Fibroblast of skin of right quadriceps (primary cell): ENCODE results near the gene OXT.
"Not testable (repeated sequence)": the region's sequence is repeated elsewhere in the genome, so short reads cannot be mapped to it uniquely, and the experiment has no call there.

Experiments
- DNase-seq: peaks from one replicate; pipeline ENCODE4 v3.0.0-alpha.2; 2013

OXT gene

GRCh38 chr20:3051385-3052019, 19.9 kb upstream of the OXT start:
- DNase-seq: no peak

GRCh38 chr20:3059489-3059888, 11.9 kb upstream of the OXT start:
- DNase-seq: no peak

GRCh38 chr20:3064119-3064518, 7.3 kb upstream of the OXT start:
- DNase-seq: not testable (repeated sequence)

- no peak for DNase-seq
Measured at GRCh38 chr20:3067139-3068014, 4.0 kb upstream of the OXT start.

GRCh38 chr20:3068075-3068474, 3.3 kb upstream of the OXT start:
- DNase-seq: no peak

GRCh38 chr20:3068986-3069900, 2.2 kb upstream of the OXT start:
- DNase-seq: no peak

- no peak for DNase-seq
Measured at GRCh38 chr20:3070725-3071124, 695 bp upstream of the OXT start.

- DNase-seq: no peak
Measured at GRCh38 chr20:3071266-3071609, 182 bp upstream of the OXT start.

- no peak for DNase-seq
Measured at GRCh38 chr20:3072530-3073250, 1.3 kb downstream of the OXT start.

- not testable (repeated sequence) for DNase-seq
Measured at GRCh38 chr20:3073251-3073643, 1.8 kb downstream of the OXT start.

- no peak for DNase-seq
Measured at GRCh38 chr20:3074812-3075211, 3.4 kb downstream of the OXT start.

- DNase-seq: not testable (repeated sequence)
Measured at GRCh38 chr20:3075315-3075714, 3.9 kb downstream of the OXT start.

- no peak for DNase-seq
Measured at GRCh38 chr20:3077618-3078134, 6.3 kb downstream of the OXT start.

GRCh38 chr20:3080939-3081388, 9.5 kb downstream of the OXT start:
- no peak for DNase-seq

GRCh38 chr20:3081641-3082040, 10.2 kb downstream of the OXT start:
- DNase-seq: no peak

GRCh38 chr20:3082306-3082951, 11.0 kb downstream of the OXT start:
- no peak for DNase-seq

- DNase-seq: no peak
Measured at GRCh38 chr20:3082955-3083952, 11.8 kb downstream of the OXT start.

- DNase-seq: no peak
Measured at GRCh38 chr20:3084283-3084985, 13.0 kb downstream of the OXT start, which contains the start of gene AVP. Gene AVP (minus strand): TSS chr20:3084724. CDS start chr20:3084674, 50 bp downstream.

- DNase-seq: no peak
Measured at GRCh38 chr20:3084986-3085360, 13.6 kb downstream of the OXT start.

GRCh38 chr20:3085571-3086072, 14.2 kb downstream of the OXT start:
- DNase-seq: no peak
